ENCODE data around the gene RANBP10. TPM values are rescaled to one million over a fixed set of nuclear protein-coding genes. Genes with fewer than 3 reads are reported as not detected.

Gene RANBP10
- total RNA-seq, 2 donors from 2014 or later = 16.9 to 20.5 TPM

DNA sequence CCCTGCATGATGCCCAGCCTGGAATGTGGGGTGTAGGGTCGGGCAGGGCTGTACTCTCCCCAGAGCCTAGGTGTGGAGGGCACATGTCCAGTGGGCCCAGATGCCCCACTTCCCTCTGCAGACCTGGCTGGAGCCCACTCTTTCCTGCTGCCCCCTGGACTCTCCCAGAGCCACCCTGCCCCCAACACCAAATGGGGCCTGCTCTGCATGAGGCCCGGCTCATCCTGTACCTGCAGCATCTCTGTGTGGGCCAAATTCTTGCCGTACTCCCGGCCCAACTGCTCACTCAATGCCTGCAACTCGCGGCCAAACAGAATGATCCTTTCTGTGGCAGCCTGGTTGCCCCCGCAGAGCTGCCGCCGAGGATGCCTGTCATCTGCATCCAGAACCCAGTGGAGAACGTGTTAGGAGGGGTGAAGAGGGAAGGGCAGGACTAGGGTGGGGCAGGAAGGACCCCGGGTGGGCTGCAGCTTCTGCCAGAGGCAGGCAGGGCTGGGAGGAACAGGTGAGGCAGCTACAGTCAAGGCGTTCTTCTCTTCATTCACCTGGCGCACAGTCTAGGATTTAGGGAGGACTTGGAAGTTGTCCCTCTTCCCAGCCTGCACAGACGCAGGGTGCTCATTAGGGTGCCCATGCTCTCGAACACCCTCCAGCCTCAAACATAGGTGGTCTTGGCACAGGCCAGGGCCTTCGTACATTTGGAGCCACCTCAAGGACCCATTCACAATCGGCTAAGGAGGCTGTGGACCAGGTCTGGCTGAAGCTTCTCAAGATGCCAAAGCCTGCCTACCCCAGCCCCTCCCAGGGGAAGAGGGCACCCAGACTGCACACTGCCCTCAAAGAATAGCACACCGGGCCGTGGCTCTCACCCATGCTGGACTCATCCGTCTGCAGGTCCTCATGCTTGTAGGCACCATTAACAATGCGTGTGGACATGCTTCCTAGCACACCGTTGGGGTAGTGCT, 78.6 kb downstream of the RANBP10 start:
- intact Hi-C loops (cut with DNase I, micrococcal nuclease) = no loop called here
- ATAC-seq (no peak), DNase-seq (no peak)

DNA sequence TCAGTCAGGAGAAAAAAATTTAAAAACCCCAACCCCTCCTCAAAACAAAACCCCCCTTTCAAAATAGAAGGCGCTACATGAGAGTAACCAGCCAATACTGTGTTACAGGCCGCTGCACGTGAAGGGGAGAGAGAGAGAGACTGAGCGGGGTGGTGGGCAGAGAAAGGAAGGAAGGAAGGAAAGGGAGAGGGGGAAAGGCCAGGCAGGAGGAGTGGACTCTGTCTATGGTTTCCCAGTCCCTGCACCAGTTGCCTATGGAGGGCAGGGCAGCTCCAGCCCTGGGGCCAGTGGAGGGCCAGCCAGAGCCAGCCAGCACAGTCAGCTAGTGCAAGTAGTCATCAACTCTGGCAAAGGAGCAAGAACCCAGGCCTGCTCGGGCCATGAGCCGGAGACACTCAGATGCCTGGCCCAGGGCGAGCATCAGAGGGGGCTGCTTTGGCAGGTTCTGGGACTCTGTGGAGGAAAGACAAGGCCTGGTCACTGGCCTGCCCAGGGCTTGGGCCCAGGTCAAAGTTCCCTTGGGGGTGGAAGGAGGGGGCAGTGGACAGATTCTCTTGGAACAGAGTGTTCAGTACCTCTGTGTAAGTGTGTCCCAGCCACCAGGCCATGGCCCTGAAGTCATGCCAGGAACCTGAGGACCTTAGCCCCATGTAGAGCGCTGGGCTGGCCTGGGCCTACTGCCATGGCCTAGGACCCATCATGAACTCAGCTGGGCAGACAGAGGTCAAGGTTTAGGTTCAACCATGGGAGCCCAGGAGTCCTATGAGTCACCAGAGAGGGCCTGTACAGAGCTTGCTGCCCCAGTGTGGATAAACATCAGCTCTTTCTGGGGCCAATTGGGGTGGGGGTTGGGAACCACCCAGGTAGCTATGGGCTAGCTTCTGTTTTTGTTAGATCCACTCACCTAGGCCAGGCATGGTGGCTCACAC, 80.0 kb downstream of the RANBP10 start:
- intact Hi-C loops (cut with DNase I, micrococcal nuclease) = no loop called here
- ATAC-seq (peak; percentile 7), DNase-seq (no peak)

DNA sequence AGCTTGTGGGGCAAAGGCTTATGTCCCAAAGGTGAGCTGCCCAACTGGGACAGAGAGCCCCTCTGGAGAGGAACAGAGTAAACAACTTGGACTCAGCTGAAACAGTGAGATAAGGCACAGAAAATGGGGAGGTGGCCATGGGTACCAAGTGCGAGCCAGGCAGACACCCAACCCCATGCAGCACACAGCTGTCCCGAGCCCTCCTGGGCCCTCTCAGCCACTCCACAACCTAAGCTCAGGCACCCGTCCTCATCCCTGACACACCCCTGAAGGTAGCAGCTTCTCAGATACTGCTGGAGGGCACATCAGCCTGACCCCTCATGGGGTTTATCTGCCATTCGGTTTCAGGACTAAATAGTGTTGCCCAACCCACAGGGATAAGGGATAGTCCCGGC, 82.5 kb downstream of the RANBP10 start:
- no peak for DNase-seq
- ATAC-seq = no peak

DNA sequence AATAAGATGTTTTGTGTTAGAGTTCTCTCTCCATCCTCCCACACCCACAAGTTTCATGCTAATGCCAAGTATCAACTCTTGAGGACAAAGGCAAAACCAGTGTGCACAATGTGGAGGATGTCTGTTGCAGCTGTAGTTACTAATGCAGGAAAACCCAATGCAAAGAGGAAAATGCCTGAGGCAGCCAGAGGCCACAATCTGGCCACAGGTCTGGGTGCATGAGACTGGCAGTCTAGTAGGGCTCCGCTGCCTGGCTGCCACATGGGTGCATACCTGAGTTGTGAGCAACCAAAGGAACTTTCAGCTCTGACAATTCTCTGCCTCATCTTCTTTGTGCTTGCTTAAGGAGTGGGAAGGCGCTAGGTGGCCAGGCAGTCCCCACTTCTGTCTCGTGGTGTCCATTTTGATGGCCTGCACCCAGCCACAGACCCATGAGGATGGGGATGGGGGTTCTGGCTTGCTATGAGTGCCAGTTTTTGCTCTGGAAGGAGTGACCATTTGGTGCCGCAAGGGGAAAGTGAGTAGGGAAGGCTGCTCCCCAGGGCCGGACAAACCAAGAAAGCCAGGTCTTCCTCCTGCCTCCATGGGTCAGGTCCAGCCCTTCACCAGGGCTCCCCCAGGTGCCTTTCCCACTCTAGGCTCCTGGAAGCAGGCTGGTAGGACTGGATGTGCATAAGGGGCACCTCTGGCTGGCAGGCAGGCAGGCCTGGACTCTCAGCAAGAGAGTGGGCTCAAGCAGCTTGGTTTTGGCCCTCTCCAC, 83.0 kb downstream of the RANBP10 start:
- ATAC-seq (no peak), DNase-seq (no peak)
- intact Hi-C loops (cut with DNase I, micrococcal nuclease) = no loop called here

More for the DNA sequence above, 82.5 kb downstream of the RANBP10 start:
- intact Hi-C loops (cut with DNase I, micrococcal nuclease) = no loop called here

DNA sequence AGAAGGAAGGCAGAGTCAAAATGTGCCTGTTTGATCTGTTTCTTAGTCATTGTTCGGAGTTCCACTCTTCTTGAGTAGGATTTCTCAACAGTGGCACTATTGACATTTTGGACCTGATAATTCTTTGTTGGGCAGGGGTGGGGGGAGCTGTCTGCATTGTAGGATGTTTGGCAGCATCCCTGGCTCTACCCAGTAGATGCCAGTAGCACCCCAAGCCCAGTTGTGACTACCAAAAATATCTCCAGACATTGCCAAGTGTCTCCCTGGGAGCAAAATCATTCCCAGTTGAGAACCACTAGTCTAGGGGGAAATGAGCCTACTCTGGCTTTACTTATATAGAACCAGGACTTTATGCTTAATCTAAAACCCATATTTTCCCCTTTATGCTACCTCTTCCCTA, 86.1 kb downstream of the RANBP10 start:
- intact Hi-C loops (cut with DNase I, micrococcal nuclease) = no loop called here
- no peak for ATAC-seq
- no peak for DNase-seq

DNA sequence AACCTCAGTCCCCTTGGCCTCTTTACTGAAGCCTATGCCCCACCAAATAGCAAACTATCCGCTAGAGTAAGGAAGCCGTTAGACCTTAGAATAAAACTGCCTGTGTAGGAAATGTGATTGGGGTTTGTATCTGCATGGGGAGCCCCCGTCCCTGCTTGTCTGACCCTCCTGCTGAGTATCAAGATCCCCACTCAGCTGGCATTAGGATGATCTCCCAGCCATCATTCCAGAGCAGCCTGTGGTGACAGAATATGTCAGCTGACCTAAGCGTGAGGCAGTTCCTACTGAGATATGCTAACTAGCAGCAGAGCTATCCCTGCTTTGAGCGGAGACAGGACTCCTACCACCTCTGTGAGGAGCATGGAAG, 86.6 kb downstream of the RANBP10 start:
- intact Hi-C loops (cut with DNase I, micrococcal nuclease) = no loop called here
- DNase-seq (peak; percentile 21 to 53), ATAC-seq (peak; percentile 42)

DNA sequence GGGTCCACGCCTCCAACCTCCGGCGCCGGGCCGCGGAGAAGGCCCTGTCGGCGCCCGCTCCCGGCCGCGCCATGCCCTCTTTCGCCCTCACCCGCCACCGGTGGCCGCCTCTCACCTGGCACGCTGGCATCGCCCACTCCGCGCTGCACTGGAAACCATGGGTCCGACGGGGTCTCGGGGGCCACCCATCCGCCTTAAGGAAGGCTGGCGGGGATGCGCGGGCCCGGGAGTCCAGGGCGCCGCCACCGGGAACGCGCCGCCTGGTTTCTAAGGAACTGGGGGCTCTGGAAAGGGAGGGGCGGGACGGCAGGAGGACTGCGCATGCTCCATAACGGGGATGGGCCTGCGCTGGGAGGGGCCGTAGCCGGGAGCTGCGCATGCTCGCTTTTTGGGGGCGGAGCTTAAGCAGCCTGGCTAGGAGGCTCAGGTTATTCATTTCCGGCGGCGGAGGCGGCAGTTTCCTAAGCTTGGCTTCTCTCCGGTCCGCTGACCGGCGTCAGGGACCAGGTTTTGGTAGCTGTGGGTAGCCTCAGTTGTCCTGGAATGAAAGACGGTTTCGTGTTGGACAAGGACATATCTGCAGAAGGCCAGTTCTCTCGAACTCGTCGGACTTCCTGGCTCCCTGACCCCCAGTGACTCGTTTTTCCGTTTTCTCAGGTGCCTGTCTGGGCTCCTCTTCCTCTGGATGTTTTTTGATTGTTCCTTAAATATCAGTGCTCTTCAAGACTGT, 87.1 kb downstream of the RANBP10 start, which contains the start of gene GFOD2:
TSS of gene GFOD2 (minus strand) at position 269 of the 730 bp plus-strand sequence. CDS start 33,601 bp downstream, outside the sequence.
- DNase-seq (peak; percentile 96 to 99), ATAC-seq (peak; percentile 95)
- intact Hi-C loops (cut with DNase I, micrococcal nuclease) = no loop called here

DNA sequence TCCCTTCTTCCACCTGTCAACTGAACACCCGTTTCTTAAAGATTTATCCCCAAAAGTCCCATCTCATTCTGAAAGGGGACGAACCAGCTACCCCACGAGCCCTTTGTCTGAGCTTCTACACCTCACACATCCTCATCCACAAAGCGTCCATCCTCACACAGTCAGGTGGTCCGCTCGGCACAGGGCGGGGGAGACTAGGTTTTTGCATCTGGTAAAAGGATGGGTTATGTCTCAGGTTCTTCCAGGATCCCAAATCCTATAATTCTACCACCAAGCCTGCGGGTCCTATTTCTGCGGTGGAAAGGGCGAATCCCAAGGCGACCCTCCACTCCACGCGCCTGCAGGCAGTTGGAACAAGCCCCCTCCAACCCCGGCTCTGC, 87.7 kb downstream of the RANBP10 start:
- intact Hi-C loops (cut with DNase I, micrococcal nuclease) = no loop called here
- DNase-seq (peak in 1 of 2 donors; percentile 25), ATAC-seq (peak; percentile 6)

DNA sequence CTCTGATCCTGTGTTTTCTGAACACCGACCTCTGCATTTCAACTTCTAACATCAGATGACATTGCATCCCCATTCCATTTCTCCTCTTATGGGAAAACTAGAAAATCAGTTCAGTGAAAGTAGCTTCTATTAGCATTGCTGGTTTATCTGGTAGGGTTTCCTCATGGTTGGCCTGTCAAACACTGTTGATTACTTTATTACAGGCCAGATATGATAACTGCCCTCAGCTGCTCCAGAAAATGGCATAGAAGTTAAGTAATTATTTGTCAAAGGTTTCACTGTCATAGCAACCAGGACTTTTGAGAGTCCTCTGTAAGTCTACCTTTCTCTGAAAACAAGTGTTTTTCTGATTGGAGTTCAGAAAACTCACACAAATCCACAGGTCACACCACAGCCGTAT, 90.3 kb downstream of the RANBP10 start:
- intact Hi-C loops (cut with DNase I, micrococcal nuclease) = no loop called here
- no peak for DNase-seq
- peak; percentile 50 for ATAC-seq

DNA sequence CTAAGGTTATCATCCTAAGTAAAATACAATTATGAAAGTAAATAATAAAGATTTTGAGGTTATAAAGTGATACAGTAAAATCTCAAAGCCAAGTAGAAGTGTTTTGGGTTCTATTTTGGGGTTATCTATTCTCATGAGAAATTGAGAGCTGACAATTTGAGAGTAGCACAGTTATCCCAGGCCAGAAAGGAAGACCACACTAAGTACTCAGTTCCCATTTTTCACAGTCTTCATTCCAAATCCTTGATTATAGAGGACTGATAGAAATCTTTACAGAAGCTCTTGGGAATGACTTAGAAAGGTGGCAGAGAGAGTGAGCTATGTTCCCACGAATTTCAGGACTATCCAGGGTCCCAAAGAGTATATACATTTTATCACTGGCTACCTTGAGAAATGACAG, 91.8 kb downstream of the RANBP10 start:
- intact Hi-C loops (cut with DNase I, micrococcal nuclease) = no loop called here
- ATAC-seq = no peak
- DNase-seq = no peak

DNA sequence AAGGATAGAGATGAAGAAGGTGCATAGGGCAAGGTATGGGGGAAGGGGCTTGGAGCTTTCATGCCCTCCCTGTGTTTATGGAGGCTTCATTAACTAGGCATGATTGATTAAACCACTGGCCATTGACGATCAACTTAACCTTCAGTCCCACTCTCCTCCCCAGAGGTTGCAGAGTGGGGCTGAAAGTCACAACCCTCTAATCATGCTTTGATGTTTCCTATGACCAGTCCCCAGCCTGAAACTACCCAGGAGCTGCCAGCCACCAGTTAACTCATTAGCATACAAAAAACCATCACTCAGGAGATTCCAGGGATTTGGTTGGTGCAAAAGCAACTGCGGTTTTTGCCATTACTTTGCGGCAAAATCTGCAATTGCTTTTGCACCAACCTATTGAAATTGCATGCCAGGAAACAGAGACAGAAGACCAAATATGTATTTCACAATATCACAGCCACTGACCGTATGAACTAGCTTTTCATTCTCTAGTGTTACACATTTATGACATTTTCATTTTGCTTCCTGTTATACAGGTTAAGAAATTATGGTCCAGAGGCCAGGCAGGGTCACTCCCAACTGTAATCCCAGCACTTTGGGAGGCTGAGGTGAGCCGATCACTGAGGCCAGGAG, 92.6 kb downstream of the RANBP10 start:
- no peak for DNase-seq
- peak; percentile 74 for ATAC-seq
- intact Hi-C loops (cut with DNase I, micrococcal nuclease) = no loop called here

DNA sequence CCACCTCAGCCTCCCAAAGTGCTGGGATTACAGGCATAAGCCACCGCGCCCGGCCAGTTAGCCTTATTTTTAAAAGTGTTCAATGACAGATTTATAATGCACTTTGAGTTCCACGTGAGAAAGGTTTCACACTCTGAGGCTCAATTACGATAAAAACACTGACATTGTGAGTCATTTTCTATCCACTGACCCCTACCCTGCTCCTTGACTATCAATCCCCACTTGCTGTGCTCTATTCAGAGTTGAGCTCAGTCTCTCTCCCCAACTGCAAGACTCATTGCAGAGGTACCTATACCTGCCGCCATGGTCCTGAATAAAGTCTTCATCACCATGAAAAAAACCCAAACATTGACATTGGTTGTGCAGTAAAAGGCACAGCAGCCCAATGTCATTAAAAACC, 95.8 kb downstream of the RANBP10 start:
- intact Hi-C loops (cut with DNase I, micrococcal nuclease) = no loop called here
- DNase-seq (no peak), ATAC-seq (no peak)

DNA sequence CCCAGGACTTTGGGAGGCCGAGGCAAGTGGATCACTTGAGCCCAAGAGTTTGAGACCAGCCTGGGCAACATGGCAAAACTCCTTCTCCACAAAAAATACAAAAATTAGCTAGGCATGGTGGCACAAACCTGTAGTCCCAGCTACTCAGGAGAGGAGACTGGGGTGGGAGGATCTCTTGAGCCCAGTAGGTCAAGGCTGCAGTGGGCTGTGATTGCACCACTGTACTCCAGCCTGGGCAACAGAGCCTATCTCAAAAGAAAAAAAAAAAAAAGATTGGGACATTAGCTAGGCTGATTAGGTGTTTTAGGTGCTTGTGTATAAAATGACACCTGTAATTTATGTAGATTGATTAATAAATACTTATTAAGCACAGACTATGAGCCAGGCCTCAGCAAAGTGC, 97.3 kb downstream of the RANBP10 start:
- intact Hi-C loops (cut with DNase I, micrococcal nuclease) = no loop called here
- no peak for DNase-seq
- ATAC-seq = no peak

DNA sequence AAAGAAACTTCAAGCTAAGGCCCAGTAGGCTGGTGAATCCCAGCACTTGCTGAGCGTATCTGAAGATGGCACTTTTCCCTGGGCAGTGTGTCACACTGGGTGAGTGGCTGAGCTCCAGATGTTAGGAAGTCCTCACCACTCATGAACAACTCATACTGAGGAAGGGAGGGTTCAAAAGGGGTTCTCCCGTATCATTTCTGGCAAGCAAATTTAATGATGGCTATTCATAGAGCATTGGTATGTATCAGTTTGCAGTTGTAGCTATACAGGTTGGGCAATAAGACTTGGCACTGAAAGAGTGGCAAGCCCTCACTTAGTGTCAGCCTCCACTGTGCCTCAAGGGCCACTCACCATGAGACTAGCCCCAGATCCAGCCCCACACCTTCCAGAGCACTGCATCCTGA, 98.0 kb downstream of the RANBP10 start:
- DNase-seq (no peak), ATAC-seq (no peak)
- intact Hi-C loops (cut with DNase I, micrococcal nuclease) = no loop called here

DNA sequence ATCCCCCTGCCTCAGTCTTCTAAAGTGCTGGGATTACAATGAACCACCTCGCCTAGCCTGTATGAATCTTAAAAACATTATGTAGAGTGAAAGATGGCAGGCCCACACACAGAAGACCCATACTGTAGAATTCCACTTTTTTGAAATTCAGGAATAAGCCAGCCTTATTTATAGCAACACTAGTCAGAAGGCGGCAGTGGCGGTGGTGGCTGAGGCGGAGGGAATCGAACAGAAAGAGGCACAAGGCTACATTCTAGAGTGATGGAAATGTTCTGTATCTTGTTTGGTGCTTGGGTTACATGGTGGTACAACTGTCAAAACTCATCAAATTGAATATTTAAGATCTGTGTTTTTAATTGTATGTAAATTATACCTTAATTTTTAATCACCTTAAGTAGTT, 98.6 kb downstream of the RANBP10 start:
- intact Hi-C loops (cut with DNase I, micrococcal nuclease) = no loop called here
- ATAC-seq (no peak), DNase-seq (no peak)

DNA sequence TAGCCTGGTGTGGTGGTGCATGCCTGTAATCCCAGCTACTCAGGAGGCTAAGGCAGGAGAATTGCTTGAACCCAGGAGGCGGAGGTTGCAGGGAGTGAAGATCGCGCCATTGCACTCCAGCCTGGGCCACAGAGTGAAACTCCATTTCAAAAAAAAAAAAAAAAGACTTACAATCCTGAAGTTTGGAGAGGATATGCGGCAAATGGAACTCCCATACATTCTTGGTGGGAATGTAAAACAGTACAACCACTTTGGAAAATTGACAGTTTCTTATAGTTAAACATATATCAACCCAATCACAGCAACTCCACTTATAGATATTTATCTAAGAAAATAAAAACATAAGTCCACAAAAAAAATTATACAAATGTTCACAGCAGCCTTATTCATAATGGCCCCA, 99.2 kb downstream of the RANBP10 start:
- no peak for ATAC-seq
- intact Hi-C loops (cut with DNase I, micrococcal nuclease) = no loop called here

DNA sequence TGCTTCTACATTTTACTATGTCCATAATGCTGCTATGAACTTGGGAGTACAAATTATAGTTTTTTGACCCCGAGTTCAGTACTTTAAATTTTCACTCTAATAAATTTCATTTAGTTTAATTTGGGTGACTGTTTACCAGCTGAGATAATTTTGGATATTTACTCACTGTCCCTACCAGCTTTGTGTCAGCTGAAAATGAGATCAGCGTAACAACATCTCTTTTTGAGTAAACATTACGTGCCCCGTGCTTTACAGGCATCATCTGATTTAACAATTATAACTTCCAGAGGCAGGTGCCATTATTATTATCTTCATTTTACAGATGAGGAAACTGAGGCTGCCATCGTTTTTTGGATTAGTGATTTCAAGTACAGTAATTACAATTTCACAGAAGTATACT, 102.2 kb downstream of the RANBP10 start:
- intact Hi-C loops (cut with DNase I, micrococcal nuclease) = no loop called here
- DNase-seq = no peak
- no peak for ATAC-seq

More for the DNA sequence above, 99.2 kb downstream of the RANBP10 start:
- DNase-seq = no peak

DNA sequence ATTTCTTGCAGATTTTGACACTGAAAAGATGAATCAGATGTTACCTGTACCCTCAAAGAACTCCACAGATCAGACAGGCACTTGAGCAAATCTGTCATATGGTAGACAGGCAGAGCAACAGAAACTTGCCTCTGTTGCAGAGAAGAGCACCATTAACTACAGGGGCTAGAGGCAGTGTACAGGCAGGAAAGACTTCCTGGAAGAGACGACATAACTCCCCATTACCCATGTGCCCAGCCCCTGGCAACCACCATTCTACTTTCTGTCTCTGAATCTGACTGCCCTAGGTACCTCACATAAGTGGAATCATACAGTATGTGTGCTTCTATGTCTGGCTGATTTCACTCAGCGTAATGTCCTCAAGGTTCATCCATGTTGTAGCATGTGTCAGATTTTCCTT, 102.7 kb downstream of the RANBP10 start:
- ATAC-seq (no peak), DNase-seq (no peak)
- intact Hi-C loops (cut with DNase I, micrococcal nuclease) = no loop called here
